Muscle layer of duodenum (tissue), 2 donors: ENCODE results near the gene CCDC88C.
"Not testable (repeated sequence)": the region's sequence is repeated elsewhere in the genome, so short reads cannot be mapped to it uniquely, and the experiment has no call there.

Experiments
- H3K27ac ChIP-seq: one replicate; pipeline ENCODE4 v1.7.0; 2013; ENCODE audit warnings: mild to moderate bottlenecking, low read length
- H3K27me3 ChIP-seq: one replicate; pipeline ENCODE4 v1.7.0; 2013; ENCODE audit warnings: low read depth, mild to moderate bottlenecking, control low read depth, low read length
- H3K36me3 ChIP-seq, 2 donors: one replicate each; pipeline ENCODE4 v1.7.0; 2013; ENCODE audit warnings: low read length in 2 of 2, control low read depth in 1 of 2, mild to moderate bottlenecking in 1 of 2; ENCODE audit not compliant: insufficient read depth in 2 of 2, control insufficient read depth in 1 of 2
- H3K4me1 ChIP-seq, 2 donors: one replicate each; pipeline ENCODE4 v1.7.0; 2013; ENCODE audit warnings: low read length in 2 of 2, mild to moderate bottlenecking in 2 of 2, control low read depth in 1 of 2, moderate library complexity in 1 of 2; ENCODE audit not compliant: insufficient read depth in 2 of 2, control insufficient read depth in 1 of 2
- H3K4me3 ChIP-seq, 2 donors: one replicate each; pipeline ENCODE4 v1.7.0; 2013; ENCODE audit warnings: low read length in 2 of 2, low read depth in 1 of 2, mild to moderate bottlenecking in 1 of 2
- H3K9me3 ChIP-seq, 2 donors: one replicate each; pipeline ENCODE4 v1.7.0; 2013; ENCODE audit warnings: low read length in 2 of 2, control low read depth in 1 of 2, mild to moderate bottlenecking in 1 of 2; ENCODE audit not compliant: control insufficient read depth in 1 of 2
- donor health status: healthy.

The CCDC88C gene

GRCh38 chr14:91245616-91246015 lies 172.0 kb downstream of the CCDC88C start:
- not testable (repeated sequence) for H3K4me3 ChIP-seq, H3K27me3 ChIP-seq, H3K27ac ChIP-seq, H3K9me3 ChIP-seq, H3K36me3 ChIP-seq
- H3K4me1 ChIP-seq, result peaks cover 5 to 19% of the 10 kb centered on the region in 2 donors

- peaks cover 5 to 15% of the 10 kb centered on the region in 2 donors for H3K4me1 ChIP-seq
- H3K4me3 ChIP-seq, result peak overlapping the region in 1 of 2 donors; percentile 19
- no peaks in the 10 kb centered on the region for H3K36me3 ChIP-seq
- H3K9me3 ChIP-seq, result peaks cover 0 to 3% of the 10 kb centered on the region in 2 donors
- no peak overlapping the region for H3K27ac ChIP-seq
- no peaks in the 10 kb centered on the region for H3K27me3 ChIP-seq
These were observed 172.6 kb downstream of the CCDC88C start for GRCh38 chr14:91245029-91245428.

- Histone ChIP-seq H3K9me3 (peaks cover 0 to 3% of the 10 kb centered on the region in 2 donors), H3K4me1 (peaks cover 5 to 15% of the 10 kb centered on the region in 2 donors), H3K27ac (peak within 1 kb of the TSS; percentile 45), H3K27me3 (no peaks in the 10 kb centered on the region), H3K36me3 (no peaks in the 10 kb centered on the region), H3K4me3 (peak within 1 kb of the TSS; percentile 19 to 27)
These were observed 173.1 kb downstream of the CCDC88C start, which contains the start of gene GPR68 for GRCh38 chr14:91244501-91244901. GPR68 (minus strand) TSS chr14:91244704; CDS start chr14:91235050, 9,654 bp downstream.

GRCh38 chr14:91243074-91243471 lies 174.5 kb downstream of the CCDC88C start:
- H3K27ac ChIP-seq, result peak overlapping the region; percentile 45
- peaks cover 0 to 3% of the 10 kb centered on the region in 2 donors for H3K9me3 ChIP-seq
- no peaks in the 10 kb centered on the region for H3K27me3 ChIP-seq
- peak overlapping the region in 1 of 2 donors; percentile 27 for H3K4me3 ChIP-seq
- H3K4me1 ChIP-seq, result peaks cover 5 to 15% of the 10 kb centered on the region in 2 donors
- no peaks in the 10 kb centered on the region for H3K36me3 ChIP-seq

GRCh38 chr14:91242635-91243034 lies 175.0 kb downstream of the CCDC88C start:
- H3K27ac ChIP-seq, result peak overlapping the region; percentile 45
- no peaks in the 10 kb centered on the region for H3K36me3 ChIP-seq
- H3K27me3 ChIP-seq, result no peaks in the 10 kb centered on the region
- peaks cover 0 to 2% of the 10 kb centered on the region in 2 donors for H3K9me3 ChIP-seq
- H3K4me1 ChIP-seq, result peaks cover 5 to 15% of the 10 kb centered on the region in 2 donors
- H3K4me3 ChIP-seq, result peak overlapping the region in 1 of 2 donors; percentile 27

GRCh38 chr14:91241863-91242262 lies 175.8 kb downstream of the CCDC88C start:
- no peaks in the 10 kb centered on the region for H3K9me3 ChIP-seq
- H3K27ac ChIP-seq, result no peak overlapping the region
- H3K36me3 ChIP-seq, result no peaks in the 10 kb centered on the region
- no peaks in the 10 kb centered on the region for H3K27me3 ChIP-seq
- no peak overlapping the region for H3K4me3 ChIP-seq
- peaks cover 5 to 15% of the 10 kb centered on the region in 2 donors for H3K4me1 ChIP-seq

- peaks cover under 1 to 5% of the 10 kb centered on the region in 2 donors for H3K4me1 ChIP-seq
These were observed 179.0 kb downstream of the CCDC88C start for GRCh38 chr14:91238661-91239060.

GRCh38 chr14:91238085-91238484 lies 179.5 kb downstream of the CCDC88C start:
- H3K27me3 ChIP-seq, result no peaks in the 10 kb centered on the region
- H3K36me3 ChIP-seq, result no peaks in the 10 kb centered on the region
- H3K4me1 ChIP-seq, result peaks cover 0 to 3% of the 10 kb centered on the region in 2 donors
- no peak overlapping the region for H3K4me3 ChIP-seq
- H3K9me3 ChIP-seq, result peaks cover 0 to 3% of the 10 kb centered on the region in 2 donors
- no peak overlapping the region for H3K27ac ChIP-seq

More at GRCh38 chr14:91238661-91239060, 179.0 kb downstream of the CCDC88C start:
- Histone ChIP-seq H3K36me3 (no peaks in the 10 kb centered on the region), H3K27me3 (no peaks in the 10 kb centered on the region), H3K4me3 (no peak overlapping the region), H3K9me3 (peaks cover 0 to 3% of the 10 kb centered on the region in 2 donors), H3K27ac (no peak overlapping the region)

- H3K4me3 ChIP-seq, result no peak overlapping the region
- H3K27ac ChIP-seq, result no peak overlapping the region
- peaks cover 0 to 3% of the 10 kb centered on the region in 2 donors for H3K9me3 ChIP-seq
- H3K27me3 ChIP-seq, result no peaks in the 10 kb centered on the region
- H3K4me1 ChIP-seq, result no peaks in the 10 kb centered on the region
- no peaks in the 10 kb centered on the region for H3K36me3 ChIP-seq
These were observed 180.4 kb downstream of the CCDC88C start for GRCh38 chr14:91237219-91237618.

GRCh38 chr14:91235841-91236240 lies 181.8 kb downstream of the CCDC88C start:
- Histone ChIP-seq H3K4me3 (no peak overlapping the region), H3K36me3 (peaks cover 0 to 5% of the 10 kb centered on the region in 2 donors), H3K4me1 (peaks cover 0 to 4% of the 10 kb centered on the region in 2 donors), H3K27ac (no peak overlapping the region), H3K9me3 (peaks cover 0 to 4% of the 10 kb centered on the region in 2 donors), H3K27me3 (no peaks in the 10 kb centered on the region)

GRCh38 chr14:91234791-91235114 lies 182.9 kb downstream of the CCDC88C start:
- H3K4me3 ChIP-seq, result no peak overlapping the region
- peaks cover 0 to 8% of the 10 kb centered on the region in 2 donors for H3K36me3 ChIP-seq
- H3K27me3 ChIP-seq, result no peaks in the 10 kb centered on the region
- peaks cover 0 to 4% of the 10 kb centered on the region in 2 donors for H3K4me1 ChIP-seq
- H3K9me3 ChIP-seq, result peaks cover 0 to 10% of the 10 kb centered on the region in 2 donors
- H3K27ac ChIP-seq, result no peak overlapping the region
